Adrenal gland (tissue), 5 donors: Measurements from ENCODE around the gene GLP2R.
"Not testable (repeated sequence)": the region's sequence is repeated elsewhere in the genome, so short reads cannot be mapped to it uniquely, and the experiment has no call there.

ENCODE experiments used
- CTCF ChIP-seq, 6 experiments: fragments of 450-650 bp in 4 of 6; fragments of 200-600 bp in 2 of 6; sonication (generic) in 1 of 6; IDR thresholded peaks; 1 replicate in 5 of 6; 2 replicates in 1 of 6; pipeline versions ENCODE4 v1.5.1 to v1.8.0; 2016 to 2021; ENCODE audit warnings: antibody characterized with exemption in 6 of 6, mild to moderate bottlenecking in 2 of 6, moderate library complexity in 1 of 6
- POLR2A ChIP-seq, 2 donors: fragments of 450-650 bp; IDR thresholded peaks; one replicate each; pipeline ENCODE4 v1.6.1; 2017; ENCODE audit warnings: antibody characterized with exemption in 2 of 2, mild to moderate bottlenecking in 2 of 2, moderate library complexity in 1 of 2
- donor health status: DM: no; HTN: no; CAD: no.

GRCh38 chr17:9783465-9783864 lies 42.3 kb upstream of the GLP2R start:
- not testable (repeated sequence) for TF ChIP-seq CTCF, POLR2A (IDR thresholded peaks at IDR 0.05)
